LoVo (cell line): Measurements from ENCODE around the gene MYLK4.

Source experiments
- DNase-seq: peaks from one replicate; pipeline ENCODE4 v3.0.0-alpha.2; 2016; ENCODE audit warnings: low spot score

Gene MYLK4

DNA sequence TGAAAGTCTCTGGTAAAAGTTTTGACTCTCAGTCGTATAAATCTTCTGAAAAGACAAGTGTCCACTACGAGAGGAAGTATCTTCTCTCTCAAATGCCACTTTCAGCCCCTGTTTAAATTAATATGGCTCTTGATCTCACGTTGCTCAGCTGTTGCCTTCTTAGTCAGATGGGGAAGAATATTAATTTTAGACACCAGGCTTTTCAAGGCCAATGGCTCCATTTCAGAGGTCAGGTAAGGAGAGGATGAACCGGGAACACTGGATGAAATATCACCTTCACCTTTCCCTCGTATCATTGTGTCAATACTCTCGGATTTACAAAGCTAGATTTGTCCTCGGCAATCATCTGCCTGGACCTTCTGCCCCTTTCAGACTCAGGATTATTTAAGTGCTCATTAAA, at the start of gene MYLK4:
TSS of gene MYLK4 (minus strand) at position 91 of the 400 bp plus-strand sequence. CDS start 1,628 bp downstream, outside the sequence.
- DNase-seq: no peak

GRCh38 chr6:2799936-2800527, 49.3 kb upstream of the MYLK4 start:
- DNase-seq: no peak

GRCh38 chr6:2798586-2799134, 47.9 kb upstream of the MYLK4 start:
- no peak for DNase-seq

GRCh38 chr6:2797564-2798031, 46.9 kb upstream of the MYLK4 start:
- no peak for DNase-seq

GRCh38 chr6:2796861-2797260, 46.1 kb upstream of the MYLK4 start:
- DNase-seq: no peak

- no peak for DNase-seq
Measured at GRCh38 chr6:2795956-2796355, 45.2 kb upstream of the MYLK4 start.

DNA sequence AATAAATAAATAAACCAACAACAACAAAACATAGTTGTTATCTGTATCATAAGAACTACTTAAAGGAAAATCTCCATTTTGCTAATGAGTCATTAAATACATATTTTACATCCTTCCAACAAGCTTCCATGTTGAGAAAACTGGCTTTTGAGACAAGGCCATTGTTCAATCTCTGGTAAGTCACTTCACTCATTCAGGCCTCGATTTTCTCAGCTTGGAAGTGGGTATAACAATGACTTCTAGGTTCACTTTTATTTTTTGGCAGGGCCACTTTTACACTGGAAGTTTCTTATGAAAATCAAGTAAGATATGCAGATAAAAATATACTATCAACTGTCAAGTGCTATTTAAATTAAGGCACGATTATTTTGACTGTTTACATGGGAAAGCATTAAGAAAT, 44.4 kb upstream of the MYLK4 start:
- no peak for DNase-seq

GRCh38 chr6:2794171-2794730, 43.5 kb upstream of the MYLK4 start:
- DNase-seq: no peak

DNA sequence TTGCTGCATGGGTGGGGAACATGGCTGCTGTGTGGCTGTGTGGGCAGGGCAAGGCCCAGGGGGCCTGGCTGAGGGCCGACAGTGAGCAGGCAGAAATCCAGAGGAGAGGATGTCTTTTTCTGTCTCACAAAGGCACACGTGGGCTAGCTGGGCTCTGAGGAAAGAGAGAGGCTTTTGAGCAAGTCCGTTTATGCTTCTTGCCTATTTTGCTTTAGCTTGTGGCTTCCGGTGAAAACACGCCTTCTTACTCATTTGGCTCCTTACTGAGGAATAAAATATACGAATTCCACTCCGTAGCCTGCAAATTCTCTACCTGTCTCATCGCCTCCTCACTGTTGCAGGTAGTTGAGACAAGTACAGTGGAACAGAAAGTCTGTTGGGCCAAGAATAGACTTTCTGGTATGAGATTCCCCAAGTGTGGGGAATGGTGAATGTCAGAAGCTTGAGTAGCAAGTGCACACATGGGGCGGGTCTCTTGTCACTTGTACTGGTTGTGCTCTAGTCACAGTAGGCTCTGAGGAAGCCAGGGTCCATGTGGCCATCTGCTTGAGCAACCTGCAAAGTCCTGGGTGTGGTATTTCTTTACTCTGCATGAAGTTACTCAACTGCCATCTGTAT, 42.9 kb upstream of the MYLK4 start:
- no peak for DNase-seq

- no peak for DNase-seq
Measured at GRCh38 chr6:2792330-2793110, 41.8 kb upstream of the MYLK4 start.

DNA sequence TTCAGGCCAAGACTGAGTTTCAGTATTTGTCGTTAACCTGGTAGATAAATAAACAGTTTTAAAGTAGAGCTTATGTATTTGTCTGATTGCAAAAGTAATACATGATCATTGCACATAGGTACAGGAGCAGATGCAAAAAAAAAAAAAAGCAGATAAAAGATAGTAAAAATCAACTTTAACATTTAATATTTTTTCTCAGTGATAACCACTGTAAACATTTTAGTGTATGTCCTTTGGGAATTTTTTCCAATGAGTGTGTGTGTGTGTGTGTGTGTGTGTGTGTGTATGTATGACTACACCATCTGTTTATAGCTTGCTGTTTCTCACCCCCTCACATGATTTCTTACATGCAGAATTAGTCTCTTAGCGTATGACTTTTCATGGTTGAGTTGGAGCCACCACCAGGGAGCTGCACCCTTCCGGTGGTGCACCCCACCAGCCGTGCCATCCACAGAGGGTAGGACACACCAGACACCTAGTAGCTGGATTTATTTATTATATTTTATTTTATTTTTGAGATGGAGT, 40.8 kb upstream of the MYLK4 start:
- DNase-seq: no peak

DNA sequence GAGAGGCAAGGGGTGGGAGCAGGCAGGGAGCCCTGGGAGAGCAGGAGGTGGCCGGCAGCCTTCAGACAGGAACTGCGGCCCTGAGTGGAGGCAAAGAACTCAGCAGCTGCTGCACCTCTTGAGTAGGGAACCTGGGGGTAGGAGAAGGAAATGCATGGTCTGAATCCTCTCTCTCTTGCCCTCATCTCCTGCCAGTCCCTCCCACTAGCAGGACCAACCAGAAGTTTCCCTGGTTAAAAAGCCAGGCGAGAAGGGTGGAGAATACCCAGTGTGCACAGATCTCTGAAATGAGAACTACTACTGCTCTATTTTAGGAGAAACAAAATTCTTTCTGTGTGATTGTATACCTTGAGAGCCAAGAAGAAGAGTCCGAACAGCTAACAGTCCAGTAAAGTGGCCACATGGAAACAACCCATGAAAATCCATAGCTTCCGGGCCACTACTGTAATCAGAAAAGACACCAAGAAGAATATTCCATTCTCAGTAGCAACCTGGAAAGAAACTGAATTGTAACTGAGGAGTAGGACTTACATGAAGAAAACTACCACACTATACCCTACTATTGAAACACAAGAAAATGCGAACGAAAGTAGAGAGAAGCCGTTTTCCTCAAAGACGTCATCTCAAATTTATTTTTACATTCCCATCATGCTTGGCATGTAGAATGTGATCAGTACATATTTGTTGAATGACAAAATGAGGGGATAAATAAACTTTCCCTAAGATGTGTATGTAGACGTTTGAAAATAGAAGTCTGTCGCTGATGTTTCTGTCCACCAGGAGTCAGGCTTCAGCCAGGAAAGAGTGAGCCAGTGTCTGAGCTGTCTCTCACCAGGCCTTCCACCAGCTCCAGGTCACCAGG, 40.1 kb upstream of the MYLK4 start:
- DNase-seq: peak; percentile 75

DNA sequence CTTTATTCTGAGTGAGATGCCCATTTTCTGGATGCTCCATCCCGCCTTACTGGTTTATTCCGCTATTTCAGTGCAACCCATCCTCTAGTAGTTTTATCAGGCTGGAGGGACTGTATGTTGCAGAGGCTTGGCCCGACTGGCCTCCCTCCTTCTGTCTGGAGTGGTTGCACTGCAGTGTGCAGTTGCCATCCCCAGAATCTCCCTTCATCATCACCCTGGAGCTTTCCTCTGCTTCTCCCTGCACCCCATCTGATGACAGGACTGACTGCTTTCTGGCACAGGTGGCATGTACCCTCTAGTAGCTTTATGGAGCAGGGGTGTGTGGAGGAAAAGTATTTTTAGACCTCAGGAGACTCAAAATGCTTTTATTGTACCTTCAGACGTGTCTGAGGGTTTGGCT, 35.5 kb upstream of the MYLK4 start:
- DNase-seq: no peak

- no peak for DNase-seq
Measured at GRCh38 chr6:2784930-2785329, 34.2 kb upstream of the MYLK4 start.

DNA sequence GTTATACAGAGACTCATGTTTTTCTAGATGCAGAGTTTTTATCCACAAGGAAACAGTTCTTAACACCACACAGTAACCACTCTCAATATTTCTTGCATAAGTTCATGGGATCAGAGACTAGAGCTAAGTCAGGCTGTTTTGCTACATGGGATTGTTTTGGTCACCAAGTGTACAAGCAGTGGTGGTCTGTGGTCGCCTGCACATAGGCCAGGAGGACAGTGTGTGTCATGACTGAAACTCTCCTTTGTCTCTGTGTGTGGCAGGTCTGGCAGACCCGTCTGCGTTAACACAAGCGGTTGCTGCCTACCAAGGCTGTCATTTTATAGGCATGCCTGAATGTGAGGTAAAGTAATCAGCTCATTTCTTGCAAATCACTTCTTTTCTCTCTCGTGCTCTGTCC, 33.3 kb upstream of the MYLK4 start:
- no peak for DNase-seq

DNA sequence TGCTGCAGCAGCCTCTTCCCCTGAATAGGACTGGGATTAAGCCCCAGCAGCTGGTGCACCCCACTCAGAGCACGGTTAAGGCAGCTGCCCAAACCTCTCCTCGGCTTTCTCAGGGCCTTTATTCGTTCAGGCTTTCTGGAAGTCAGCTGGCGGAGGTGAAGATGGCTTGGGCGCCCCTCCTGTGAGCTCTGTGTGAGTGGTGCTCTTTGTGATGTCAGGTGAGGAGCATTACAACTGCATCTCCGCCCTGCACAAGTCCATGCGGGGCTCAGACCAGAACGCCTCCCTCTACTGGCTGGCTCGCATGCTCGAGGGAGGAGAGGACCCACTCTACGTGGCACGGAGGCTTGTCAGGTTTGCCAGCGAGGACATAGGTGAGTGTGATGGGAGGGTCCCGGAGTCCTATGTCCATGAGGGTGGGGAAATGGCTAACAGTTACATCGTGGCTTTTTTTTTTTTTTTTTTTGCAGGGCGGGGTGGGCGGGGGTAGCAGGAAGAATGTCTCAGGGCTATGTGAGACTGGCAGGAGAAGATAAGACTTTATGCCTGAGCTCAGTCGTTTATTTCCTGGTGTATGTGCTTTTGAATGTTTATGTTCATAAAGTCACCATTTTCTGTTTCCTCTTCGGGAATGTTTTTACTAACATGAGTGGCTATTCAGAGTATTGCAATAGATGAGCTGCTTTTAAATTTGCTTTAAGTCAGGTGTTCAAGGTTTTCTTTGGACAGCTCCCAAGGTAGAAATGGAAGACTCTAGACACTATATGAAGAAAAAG, 32.7 kb upstream of the MYLK4 start:
- DNase-seq: peak; percentile 20

GRCh38 chr6:2782825-2783187, 32.1 kb upstream of the MYLK4 start:
- DNase-seq: no peak

DNA sequence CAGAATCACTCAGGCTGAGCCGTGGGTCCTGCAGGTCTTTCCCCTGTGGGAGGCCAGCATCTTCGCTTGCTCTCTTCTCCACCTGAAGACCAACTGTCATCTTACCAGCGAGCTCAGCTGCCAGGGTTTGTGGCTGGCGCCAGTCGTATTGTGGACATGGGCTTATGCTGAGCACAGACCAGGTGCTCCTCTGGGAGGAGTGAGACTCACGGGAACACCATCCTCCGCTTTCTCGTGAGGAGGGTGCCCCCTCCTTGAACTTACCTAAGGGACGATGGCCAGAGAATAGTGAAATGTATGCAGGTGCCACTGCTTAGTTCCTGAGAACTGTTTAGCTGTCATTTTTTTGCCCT, 31.6 kb upstream of the MYLK4 start:
- DNase-seq: no peak

GRCh38 chr6:2781685-2782355, 31.1 kb upstream of the MYLK4 start:
- no peak for DNase-seq

GRCh38 chr6:2780102-2780737, 29.5 kb upstream of the MYLK4 start:
- DNase-seq: no peak
